CD14-positive monocyte (primary cell): ENCODE measurements around the gene RPS6KB2. TPM values are rescaled to one million over a fixed set of nuclear protein-coding genes. Genes with fewer than 3 reads are reported as not detected.

Experiments used
- DNase-seq, 3 donors: peaks; one replicate each; pipeline ENCODE4 v3.0.0-alpha.2; 2011 to 2022
- H2AFZ ChIP-seq: 2 replicates; pipeline ENCODE4 v1.6.0; 2012; ENCODE audit warnings: mild to moderate bottlenecking, low read depth, low read length, inconsistent platforms; ENCODE audit not compliant: insufficient read depth, poor library complexity, severe bottlenecking
- H3K27ac ChIP-seq, 2 donors: 1 replicate in 1 of 2; 2 replicates in 1 of 2; pipeline ENCODE4 v1.5.1; 2012 to 2013; ENCODE audit warnings: low read length in 2 of 2, control low read depth in 1 of 2, inconsistent platforms in 1 of 2, low read depth in 1 of 2, mild to moderate bottlenecking in 1 of 2
- H3K27me3 ChIP-seq, 2 donors: one replicate each; pipeline versions ENCODE4 v1.6.0 to v1.6.1; 2011 to 2013; ENCODE audit warnings: low read length in 2 of 2; ENCODE audit not compliant: control insufficient read depth in 2 of 2, insufficient read depth in 2 of 2
- H3K36me3 ChIP-seq, 2 donors: replicated peaks in 1 of 2; 1 replicate in 1 of 2; 2 replicates in 1 of 2; pipeline versions ENCODE4 v1.5.1 to v1.6.1; 2012 to 2013; ENCODE audit warnings: low read length in 2 of 2, control low read depth in 1 of 2, inconsistent platforms in 1 of 2, mild to moderate bottlenecking in 1 of 2; ENCODE audit not compliant: insufficient read depth in 2 of 2, control insufficient read depth in 1 of 2
- H3K4me1 ChIP-seq, 2 donors: 1 replicate in 1 of 2; 2 replicates in 1 of 2; pipeline versions ENCODE4 v1.5.1 to v1.6.1; 2012 to 2013; ENCODE audit warnings: low read length in 2 of 2, control low read depth in 1 of 2, inconsistent platforms in 1 of 2, mild to moderate bottlenecking in 1 of 2, moderate library complexity in 1 of 2; ENCODE audit not compliant: insufficient read depth in 2 of 2, control insufficient read depth in 1 of 2
- H3K4me2 ChIP-seq: replicated peaks from 2 replicates; pipeline ENCODE3; 2012; ENCODE audit warnings: low read length, moderate library complexity, mild to moderate bottlenecking; ENCODE audit not compliant: poor library complexity, severe bottlenecking; ENCODE audit errors: extremely low read depth
- H3K4me3 ChIP-seq, 3 experiments: fragments of 200-600 bp in 1 of 3; sonication (generic) in 1 of 3; replicated peaks in 1 of 3; 1 replicate in 2 of 3; 2 replicates in 1 of 3; pipeline ENCODE4 v1.5.1; 2011 to 2013; ENCODE audit warnings: low read length in 3 of 3, mild to moderate bottlenecking in 3 of 3, control low read depth in 2 of 3, low read depth in 2 of 3, inconsistent platforms in 1 of 3, moderate library complexity in 1 of 3
- H3K79me2 ChIP-seq: 2 replicates; pipeline ENCODE4 v1.6.0; 2012; ENCODE audit warnings: mild to moderate bottlenecking, control low read depth, inconsistent platforms, low read length, moderate library complexity; ENCODE audit not compliant: insufficient read depth
- H3K9ac ChIP-seq: 2 replicates; pipeline ENCODE4 v1.6.0; 2017; ENCODE audit warnings: low read length, mild to moderate bottlenecking; ENCODE audit not compliant: insufficient read depth, poor library complexity, severe bottlenecking
- H3K9me3 ChIP-seq, 2 donors: replicated peaks in 1 of 2; 1 replicate in 1 of 2; 2 replicates in 1 of 2; pipeline versions ENCODE4 v1.5.1 to v1.6.1; 2012 to 2013; ENCODE audit warnings: low read length in 2 of 2, control low read depth in 1 of 2; ENCODE audit not compliant: control insufficient read depth in 1 of 2, insufficient read depth in 1 of 2
- H4K20me1 ChIP-seq: 2 replicates; pipeline ENCODE4 v1.6.0; 2012; ENCODE audit warnings: mild to moderate bottlenecking, low read length, control low read depth, moderate library complexity; ENCODE audit not compliant: insufficient read depth
- H3K27ac Mint-ChIP-seq, 7 donors: one replicate each; pipeline ENCODE4 v1.8.0; 2020; ENCODE audit warnings: mild to moderate bottlenecking in 7 of 7, mixed read lengths in 7 of 7, moderate library complexity in 6 of 7, inconsistent platforms in 2 of 7
- H3K27me3 Mint-ChIP-seq, 3 donors: one replicate each; pipeline ENCODE4 v1.8.0; 2021 to 2022; ENCODE audit warnings: low read depth in 3 of 3, mild to moderate bottlenecking in 3 of 3, mixed read lengths in 3 of 3, moderate library complexity in 3 of 3, inconsistent platforms in 1 of 3
- H3K36me3 Mint-ChIP-seq, 2 donors: one replicate each; pipeline ENCODE4 v1.8.0; 2020; ENCODE audit warnings: mixed read lengths in 2 of 2, inconsistent platforms in 1 of 2, mild to moderate bottlenecking in 1 of 2
- H3K4me1 Mint-ChIP-seq: one replicate; pipeline ENCODE4 v1.8.0; 2020; ENCODE audit warnings: mild to moderate bottlenecking, mixed read lengths
- H3K4me3 Mint-ChIP-seq, 2 donors: one replicate each; pipeline ENCODE4 v1.8.0; 2020; ENCODE audit warnings: mild to moderate bottlenecking in 2 of 2, mixed read lengths in 2 of 2, moderate library complexity in 1 of 2
- H3K9me3 Mint-ChIP-seq, 7 donors: one replicate each; pipeline ENCODE4 v1.8.0; 2020 to 2022; ENCODE audit warnings: mixed read lengths in 7 of 7, mild to moderate bottlenecking in 6 of 7, moderate library complexity in 6 of 7, inconsistent platforms in 2 of 7
- CTCF ChIP-seq: fragments of 200-600 bp; IDR thresholded peaks from one replicate; pipeline ENCODE4 v1.8.0; 2022; ENCODE audit warnings: antibody characterized with exemption, mild to moderate bottlenecking
- WGBS: methylation state at CpG from one replicate; pipeline ENCODE4 v1.1.5; 2013; ENCODE audit warnings: missing lambda C conversion rate; ENCODE audit not compliant: insufficient coverage; 5-methylcytosine and 5-hydroxymethylcytosine counted together
- intact Hi-C, 2 donors: fragments of 100-400 bp; cut with micrococcal nuclease; formaldehyde crosslinking; loops; one replicate each; pipeline versions ENCODE4 v1.15.0 to v1.15.1; 2023
- polyA plus RNA-seq, 3 donors: library from polyadenylated mRNA; depleted of rRNA in 1 of 3; unstranded in 2 of 3; stranded (reverse) in 1 of 3; fragments of 300-500 nt in 2 of 3; fragments of >200 nt in 1 of 3; fragmentation: Illumina TruSeq in 2 of 3; gene quantifications; 1 replicate in 2 of 3; 2 replicates in 1 of 3; pipeline ENCODE4 v1.2.3, GENCODE V29; 2012 to 2021

The RPS6KB2 gene
- polyA plus RNA-seq, 3 donors = 51.6 to 101 (median 53.8) TPM

- Histone ChIP-seq H3K27me3 (no peaks in the 10 kb centered on the region), H3K4me3 (peak overlapping the region; percentile 50 to 84 (median 78)), H3K9ac (peak overlapping the region; percentile 65), H4K20me1 (peaks cover 47% of the 10 kb centered on the region), H3K36me3 (peaks cover 10 to 38% of the 10 kb centered on the region in 2 donors), H3K27ac (peak overlapping the region; percentile 5 to 17), H3K4me2 (peak overlapping the region; percentile 93), H2AFZ (peak overlapping the region; percentile 76), H3K79me2 (no peaks in the 10 kb centered on the region), H3K9me3 (no peaks in the 10 kb centered on the region), H3K4me1 (peaks cover 21 to 56% of the 10 kb centered on the region in 2 donors)
- 60% methylated on average over 39 of the region's 45 CpGs for WGBS
- no peak for TF ChIP-seq CTCF
- H3K27ac Mint-ChIP-seq = peak overlapping the region in 5 of 7 donors; percentile 28 to 91 (median 71)
- H3K4me3 Mint-ChIP-seq = peak overlapping the region; percentile 78 to 84
- peaks cover 51% of the 10 kb centered on the region for H3K4me1 Mint-ChIP-seq
- peaks cover 30 to 34% of the 10 kb centered on the region in 2 donors for H3K36me3 Mint-ChIP-seq
- DNase-seq = no peak
- intact Hi-C loops = no loop called here
- H3K27me3 Mint-ChIP-seq = peaks cover 1 to 4% (median 3%) of the 10 kb centered on the region in 3 donors
- H3K9me3 Mint-ChIP-seq = no peaks in the 10 kb centered on the region
Measured at GRCh38 chr11:67442504-67443404, 14.5 kb downstream of the RPS6KB2 start.

- Histone ChIP-seq H3K9ac (no peak overlapping the region), H4K20me1 (peaks cover 23% of the 10 kb centered on the region), H2AFZ (no peak overlapping the region), H3K4me3 (no peak overlapping the region), H3K27ac (no peak overlapping the region), H3K9me3 (no peaks in the 10 kb centered on the region), H3K4me1 (peaks cover 44 to 67% of the 10 kb centered on the region in 2 donors), H3K27me3 (no peaks in the 10 kb centered on the region), H3K79me2 (no peaks in the 10 kb centered on the region), H3K36me3 (peaks cover under 1 to 15% of the 10 kb centered on the region in 2 donors), H3K4me2 (no peak overlapping the region)
- Mint-ChIP-seq H3K36me3 (peaks cover 18 to 21% of the 10 kb centered on the region in 2 donors), H3K4me1 (peaks cover 58% of the 10 kb centered on the region), H3K9me3 (no peaks in the 10 kb centered on the region), H3K4me3 (peak overlapping the region in 1 of 2 donors; percentile 8), H3K27me3 (peaks cover 3 to 4% (median 3%) of the 10 kb centered on the region in 3 donors), H3K27ac (peak overlapping the region in 1 of 7 donors; percentile 78)
- TF ChIP-seq CTCF = no peak
- no peak for DNase-seq
- intact Hi-C loops = no loop called here
- WGBS = 100% methylated on average over 3 of the region's 5 CpGs
Measured at GRCh38 chr11:67445515-67445914, 17.2 kb downstream of the RPS6KB2 start.
